GM19328 (cell line): ENCODE results near the gene PRKG1.

Experiments
- ATAC-seq: cut with Tn5 transposase; IDR thresholded peaks from one replicate; pipeline ENCODE4 v1.9.1; 2021; ENCODE audit warnings: mild to moderate bottlenecking, moderate library complexity; ENCODE audit not compliant: unreplicated experiment

Gene PRKG1

GRCh38 chr10:51479711-51480110 lies 405.4 kb downstream of the PRKG1 start:
- ATAC-seq, result no peak

DNA sequence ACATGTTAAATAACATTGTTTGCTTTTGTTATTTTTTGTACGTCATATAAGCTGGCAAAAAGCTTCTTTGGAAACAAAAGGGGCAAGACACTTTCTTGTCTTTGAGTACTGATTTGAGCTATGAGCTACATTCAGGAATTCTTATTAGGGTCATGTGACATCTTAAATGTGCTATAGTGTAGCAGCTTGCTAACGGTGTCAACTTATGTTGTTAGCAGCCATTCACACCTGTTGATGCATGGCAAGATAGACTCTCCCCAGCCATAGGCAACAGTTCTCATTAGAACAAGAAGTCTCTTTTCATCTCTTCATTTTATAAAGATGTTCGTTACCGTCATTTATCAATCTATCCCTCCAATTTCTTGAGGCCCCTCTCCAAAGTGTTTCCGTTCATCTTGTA lies 411.4 kb downstream of the PRKG1 start:
- no peak for ATAC-seq

GRCh38 chr10:51487576-51487975 lies 413.3 kb downstream of the PRKG1 start:
- ATAC-seq, result no peak

DNA sequence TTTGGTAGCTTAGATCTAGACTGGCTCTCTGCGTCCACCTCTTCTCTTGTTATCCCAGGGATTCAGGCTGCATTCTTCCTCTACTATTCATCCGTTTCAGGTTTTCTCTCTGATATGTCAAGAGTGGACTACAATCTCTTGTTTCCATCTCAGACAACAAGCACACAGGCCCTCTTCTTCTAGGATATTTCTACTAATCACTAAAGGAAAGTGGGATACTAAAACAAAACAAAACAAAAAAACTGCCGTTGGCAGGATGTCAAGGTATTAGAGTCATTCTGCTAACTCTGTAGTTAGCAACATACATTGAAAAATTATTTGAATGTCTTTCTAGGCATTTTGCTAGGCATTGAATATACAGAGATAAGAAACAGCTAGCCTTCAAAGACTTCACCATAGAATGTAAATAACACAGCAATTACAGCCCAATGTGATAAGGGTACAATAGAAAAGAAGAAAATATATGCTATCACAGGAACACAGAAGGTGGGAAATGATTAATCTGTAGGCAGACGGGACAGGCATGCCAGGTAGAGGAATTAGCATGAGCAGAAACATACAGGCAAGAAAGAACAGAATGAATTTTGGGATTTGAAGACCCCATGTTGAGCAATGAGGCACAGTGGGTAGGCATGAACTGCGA lies 414.6 kb downstream of the PRKG1 start:
- ATAC-seq, result no peak

- ATAC-seq, result no peak
These were observed 424.1 kb downstream of the PRKG1 start for GRCh38 chr10:51498424-51498823.

DNA sequence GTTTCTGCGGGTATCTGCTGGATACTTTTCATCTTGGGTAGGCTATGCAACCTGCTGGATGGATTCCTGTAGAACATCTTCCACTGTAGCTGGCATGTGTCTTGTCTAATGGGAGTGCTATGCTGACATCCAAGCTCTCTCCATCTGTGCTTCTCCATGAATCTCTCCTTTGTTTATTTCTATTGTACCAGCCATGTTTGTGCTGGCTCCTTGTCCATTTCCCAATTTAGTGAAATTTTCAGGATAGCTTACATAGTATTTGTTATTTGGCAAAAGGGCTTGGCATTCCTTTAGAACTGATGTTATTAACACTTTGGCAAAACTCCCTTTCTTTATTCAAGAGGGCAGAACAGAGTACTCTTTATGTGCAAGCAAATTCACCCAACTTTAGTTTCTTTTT lies 427.1 kb downstream of the PRKG1 start:
- no peak for ATAC-seq

DNA sequence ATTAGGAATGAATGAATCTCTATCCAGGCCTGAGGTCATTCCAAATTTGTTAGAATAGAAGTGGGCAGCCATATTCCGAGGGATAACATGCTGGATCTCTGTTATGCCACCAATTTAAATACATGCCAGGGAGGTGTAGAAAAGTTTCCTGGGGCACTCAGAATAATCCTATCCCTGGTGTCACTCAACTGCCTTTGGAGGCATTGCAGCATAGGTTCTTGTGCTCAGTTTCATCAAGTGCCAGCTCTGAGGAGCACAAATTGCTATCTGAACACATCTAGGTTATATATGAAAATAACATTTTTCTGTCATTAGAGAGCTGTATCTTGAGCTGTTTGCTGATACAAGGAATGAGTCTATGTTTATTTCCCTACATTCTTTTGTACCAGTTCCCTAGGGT lies 427.8 kb downstream of the PRKG1 start:
- no peak for ATAC-seq

- no peak for ATAC-seq
These were observed 429.1 kb downstream of the PRKG1 start for GRCh38 chr10:51503378-51503777.

DNA sequence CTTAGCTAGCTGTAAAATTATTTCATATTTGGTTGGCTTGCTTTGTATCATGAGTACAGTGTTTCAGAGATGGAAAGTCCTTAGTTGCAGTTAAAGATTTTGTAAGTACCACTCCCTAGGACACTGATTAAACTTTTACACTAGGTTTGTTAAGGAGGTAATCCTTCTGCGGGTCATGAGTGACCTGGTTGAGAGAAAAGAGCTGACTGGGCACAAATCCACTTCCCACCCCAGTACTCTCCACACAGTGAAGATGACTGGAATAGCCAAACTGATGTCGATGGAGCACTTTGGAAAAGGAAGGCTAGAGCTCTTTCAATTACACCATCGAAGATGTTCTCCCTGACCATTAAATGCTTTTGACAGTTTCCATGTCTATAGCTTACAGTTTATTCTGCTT lies 433.2 kb downstream of the PRKG1 start:
- no peak for ATAC-seq

GRCh38 chr10:51508156-51508555 lies 433.9 kb downstream of the PRKG1 start:
- no peak for ATAC-seq

- no peak for ATAC-seq
These were observed 435.9 kb downstream of the PRKG1 start for GRCh38 chr10:51510231-51510630.

GRCh38 chr10:51521605-51522004 lies 447.3 kb downstream of the PRKG1 start:
- ATAC-seq, result no peak

GRCh38 chr10:51522858-51523257 lies 448.6 kb downstream of the PRKG1 start:
- ATAC-seq, result no peak

DNA sequence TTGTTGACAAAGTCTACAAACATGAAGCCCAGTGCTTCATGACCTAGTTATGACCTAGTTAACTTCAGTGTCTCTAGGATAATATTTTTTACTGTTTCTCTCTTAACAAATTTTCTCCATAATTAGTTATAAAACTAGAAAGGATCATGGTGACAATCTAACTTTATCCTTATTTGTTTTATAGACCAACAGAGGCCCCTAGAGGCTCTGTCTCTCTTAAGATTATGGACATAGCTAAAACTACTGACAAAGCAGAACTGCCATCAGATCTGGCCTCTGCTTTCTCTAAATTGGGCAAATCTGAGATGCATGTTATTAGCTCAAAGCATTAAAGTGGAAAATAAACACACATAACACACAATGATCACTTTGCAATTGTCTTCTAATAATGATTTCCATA lies 449.2 kb downstream of the PRKG1 start:
- ATAC-seq, result no peak

- ATAC-seq, result no peak
These were observed 449.8 kb downstream of the PRKG1 start for GRCh38 chr10:51524041-51524440.

DNA sequence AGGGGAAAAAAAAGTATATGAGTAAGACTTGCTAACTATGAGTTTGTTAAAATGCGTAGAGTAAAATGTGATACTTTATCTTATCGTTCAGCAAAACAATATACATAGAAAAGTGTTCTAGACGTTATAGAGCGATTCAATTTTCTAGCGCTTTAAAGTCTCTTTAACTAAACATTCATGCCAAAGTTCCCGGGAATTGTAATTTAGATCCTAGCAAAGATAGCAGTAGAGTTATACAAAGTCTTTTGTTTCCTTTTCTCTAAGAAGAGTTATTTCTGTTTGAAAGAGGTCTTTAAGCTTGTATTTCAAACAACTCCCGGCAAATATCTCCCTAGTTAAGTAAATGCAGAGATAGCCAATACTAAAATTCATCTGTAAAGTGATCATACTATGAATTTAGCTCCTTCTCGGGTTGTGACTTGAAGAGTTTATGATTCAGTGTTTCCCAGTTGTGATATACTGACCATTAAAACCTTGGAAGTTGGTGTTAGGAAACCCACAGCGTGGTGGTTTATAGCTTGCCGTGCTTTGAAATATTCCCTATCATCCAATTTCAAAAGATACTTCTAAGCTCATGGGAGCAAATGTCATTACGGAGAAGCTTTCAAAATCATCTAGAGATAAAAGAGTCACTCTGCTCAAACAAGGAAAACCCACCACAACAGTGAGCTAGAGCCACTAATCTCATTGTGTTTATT lies 453.4 kb downstream of the PRKG1 start:
- no peak for ATAC-seq

DNA sequence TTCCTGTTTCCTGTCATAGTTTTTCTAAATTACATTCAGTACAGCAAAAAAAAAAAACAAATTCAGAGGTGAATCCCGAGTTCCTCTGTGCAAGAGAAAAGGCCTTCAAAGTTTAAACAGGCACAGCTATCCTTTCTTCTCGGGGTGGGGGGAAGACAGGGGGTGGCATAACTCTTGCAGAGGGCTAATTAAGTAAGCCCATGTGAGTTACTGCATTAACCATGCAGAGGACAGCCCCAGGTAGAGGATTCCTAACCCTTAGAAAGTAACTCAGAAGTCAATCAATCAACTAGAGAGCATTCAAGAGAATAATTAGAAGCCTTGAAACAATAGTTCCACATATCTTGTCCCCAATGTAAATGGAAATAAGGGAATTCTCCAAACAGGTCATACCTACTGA lies 454.2 kb downstream of the PRKG1 start:
- no peak for ATAC-seq

DNA sequence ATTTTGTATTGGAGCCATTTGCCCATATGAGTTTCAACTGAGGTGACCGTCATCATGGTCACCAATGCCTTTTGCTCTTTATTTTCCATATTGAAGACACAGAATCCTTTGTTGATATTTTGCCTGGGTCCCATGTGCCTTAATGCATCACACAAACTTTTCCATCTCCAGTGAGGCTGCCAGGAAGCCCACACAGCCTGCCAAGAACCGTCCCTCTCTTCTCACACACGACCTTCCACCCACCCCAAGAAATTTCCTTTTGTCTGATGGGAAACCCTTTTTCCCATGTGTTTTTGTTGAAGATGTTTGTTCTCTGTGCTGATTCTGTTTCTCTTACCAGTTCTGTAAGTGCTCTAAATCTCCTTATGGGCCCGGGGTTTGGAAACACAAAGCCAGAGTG lies 456.3 kb downstream of the PRKG1 start:
- ATAC-seq, result no peak

- no peak for ATAC-seq
These were observed 457.8 kb downstream of the PRKG1 start for GRCh38 chr10:51532044-51532443.

GRCh38 chr10:51542853-51543252 lies 468.6 kb downstream of the PRKG1 start:
- no peak for ATAC-seq

DNA sequence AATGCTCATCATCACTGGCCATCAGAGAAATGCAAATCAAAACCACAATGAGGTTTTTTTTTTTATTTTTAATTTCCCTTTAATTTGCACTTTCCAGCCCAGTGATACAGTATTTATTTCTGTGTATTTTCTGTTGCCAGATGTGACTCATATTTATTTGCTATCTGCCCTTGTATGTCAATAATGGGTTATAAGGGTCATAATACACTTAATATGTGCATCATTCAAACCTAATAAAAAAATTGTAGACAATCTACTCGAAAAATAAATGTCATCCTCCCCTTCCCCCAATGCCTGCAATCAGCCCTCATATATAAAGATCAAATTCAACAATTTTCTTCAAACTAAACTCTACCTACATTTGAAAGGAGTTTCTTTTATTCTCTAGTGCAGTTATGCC lies 470.6 kb downstream of the PRKG1 start:
- no peak for ATAC-seq

- no peak for ATAC-seq
These were observed 473.7 kb downstream of the PRKG1 start for GRCh38 chr10:51547941-51548340.

- ATAC-seq, result no peak
These were observed 478.6 kb downstream of the PRKG1 start for GRCh38 chr10:51552879-51553278.
